Fibroblast of lung (primary cell): ENCODE data around the gene ZNF221. TPM values are rescaled to one million over a fixed set of nuclear protein-coding genes. Genes with fewer than 3 reads are reported as not detected.

Experiments used
- DNase-seq, 2 donors: peaks; one replicate each; pipeline versions ENCODE4 v3.0.0 to v3.0.0-alpha.2; 2010; ENCODE audit warnings: low read depth in 2 of 2
- H2AFZ ChIP-seq: 2 replicates; pipeline ENCODE4 v1.5.1; 2012; ENCODE audit warnings: low read length, control low read depth, inconsistent platforms
- H3K27ac ChIP-seq: 2 replicates; pipeline ENCODE4 v1.5.1; 2011; ENCODE audit warnings: low read length, control low read depth; ENCODE audit not compliant: insufficient read depth
- H3K27me3 ChIP-seq: 2 replicates; pipeline ENCODE4 v1.5.1; 2011; ENCODE audit warnings: mild to moderate bottlenecking, low read length; ENCODE audit not compliant: control insufficient read depth, insufficient read depth
- H3K36me3 ChIP-seq: 2 replicates; pipeline ENCODE4 v1.5.1; 2011; ENCODE audit warnings: low read length; ENCODE audit not compliant: control insufficient read depth, insufficient read depth
- H3K4me1 ChIP-seq: 2 replicates; pipeline ENCODE4 v1.5.1; 2011; ENCODE audit warnings: low read length; ENCODE audit not compliant: control insufficient read depth, insufficient read depth; ENCODE audit errors: extremely low read depth
- H3K4me2 ChIP-seq: 2 replicates; pipeline ENCODE4 v1.5.1; 2011; ENCODE audit warnings: low read length, control low read depth; ENCODE audit not compliant: insufficient read depth; ENCODE audit errors: extremely low read depth
- H3K4me3 ChIP-seq, 4 experiments: fragments of 200-600 bp in 1 of 4; sonication (generic) in 1 of 4; replicated peaks in 1 of 4; 2 replicates each; pipeline ENCODE4 v1.5.1; 2011 to 2016; ENCODE audit warnings: low read length in 4 of 4, low read depth in 3 of 4, mild to moderate bottlenecking in 3 of 4, control low read depth in 2 of 4, inconsistent platforms in 1 of 4, mixed read lengths in 1 of 4; ENCODE audit not compliant: insufficient read depth in 1 of 4; ENCODE audit errors: control extremely low read depth in 1 of 4
- H3K79me2 ChIP-seq: 2 replicates; pipeline ENCODE4 v1.5.1; 2012; ENCODE audit warnings: mild to moderate bottlenecking, low read length, inconsistent platforms; ENCODE audit not compliant: control insufficient read depth, insufficient read depth
- H3K9ac ChIP-seq: 2 replicates; pipeline ENCODE4 v1.5.1; 2011; ENCODE audit warnings: mild to moderate bottlenecking, low read length, control low read depth; ENCODE audit not compliant: insufficient read depth
- H3K9me3 ChIP-seq: 2 replicates; pipeline ENCODE4 v1.5.1; 2012; ENCODE audit warnings: low read depth, low read length; ENCODE audit not compliant: control insufficient read depth, insufficient read depth
- H4K20me1 ChIP-seq: 2 replicates; pipeline ENCODE4 v1.5.1; 2011; ENCODE audit warnings: low read length; ENCODE audit not compliant: control insufficient read depth, insufficient read depth; ENCODE audit errors: extremely low read depth
- CTCF ChIP-seq, 2 donors: IDR thresholded peaks in 1 of 2; conservative IDR thresholded peaks in 1 of 2; 1 replicate in 1 of 2; 2 replicates in 1 of 2; pipeline ENCODE4 v1.5.1; 2011 to 2012; ENCODE audit warnings: low read length in 2 of 2, control low read depth in 1 of 2, inconsistent platforms in 1 of 2, low read depth in 1 of 2, mild to moderate bottlenecking in 1 of 2
- EZH2 ChIP-seq: IDR thresholded peaks from 2 replicates; pipeline ENCODE4 v1.5.1; 2012; ENCODE audit warnings: low read length, control low read depth, mild to moderate bottlenecking; ENCODE audit errors: missing control alignments
- polyA minus RNA-seq: library from RNA; depleted of rRNA, polyadenylated mRNA; stranded (reverse); fragments of >200 nt; gene quantifications from 2 replicates; pipeline ENCODE4 v1.2.3, GENCODE V29; 2011; ENCODE audit warnings: low replicate concordance
- polyA plus RNA-seq, 2 donors: library from polyadenylated mRNA; depleted of rRNA in 1 of 2; stranded (reverse) in 1 of 2; unstranded in 1 of 2; fragments of >200 nt; gene quantifications; 2 replicates each; pipeline ENCODE4 v1.2.1, GENCODE V29; 2011 to 2012; ENCODE audit warnings: missing spikeins in 1 of 2
- total RNA-seq: library from RNA; depleted of rRNA; stranded (reverse); fragments of >200 nt; gene quantifications from 2 replicates; pipeline ENCODE4 v1.2.1, GENCODE V29; 2014

ZNF221 gene
- total RNA-seq (8.5 and 15.2 TPM in 2 replicates), polyA plus RNA-seq (2.3 and 2.4 TPM in 2 replicates), polyA minus RNA-seq (0.79 and 1.0 TPM in 2 replicates)
- 1.9 and 3.8 TPM in 2 replicates for polyA plus RNA-seq (2012)

- H3K9ac ChIP-seq = peak within 1 kb of the TSS; percentile 34
These were observed at the start of gene ZNF221 for GRCh38 chr19:43950834-43951645. TSS of gene ZNF221 (plus strand) at chr19:43951228. CDS start at chr19:43962727, 11,499 bp downstream.

GRCh38 chr19:43901395-43902390 lies 49.3 kb upstream of the ZNF221 start:
- H3K4me3 ChIP-seq = peak overlapping the region; percentile 58 to 80 (median 74)
- no peaks in the 10 kb centered on the region for H3K27me3 ChIP-seq
- peak overlapping the region; percentile 99 for H2AFZ ChIP-seq
- no peak for TF ChIP-seq EZH2
- TF ChIP-seq CTCF (conservative IDR thresholded peaks at IDR 0.05 in 1 of 2, IDR thresholded peaks at IDR 0.05 in 1 of 2; ENCODE audit: low read depth in 1 of 2, low read length in 2 of 2) = no peak
- no peaks in the 10 kb centered on the region for H3K79me2 ChIP-seq
- H3K9me3 ChIP-seq = no peaks in the 10 kb centered on the region
- peak overlapping the region; percentile 11 for H3K27ac ChIP-seq
- H3K4me1 ChIP-seq = no peaks in the 10 kb centered on the region
- H4K20me1 ChIP-seq = no peaks in the 10 kb centered on the region
- DNase-seq = peak; percentile 89 to 91
- H3K4me2 ChIP-seq = peak overlapping the region; percentile 85
- no peaks in the 10 kb centered on the region for H3K36me3 ChIP-seq
- peak overlapping the region; percentile 50 for H3K9ac ChIP-seq

More at GRCh38 chr19:43950834-43951645, at the start of gene ZNF221:
- Histone ChIP-seq H3K79me2 (peaks cover 2% of the 10 kb centered on the region), H3K27ac (peak within 1 kb of the TSS; percentile 58), H3K36me3 (no peaks in the 10 kb centered on the region), H3K4me1 (no peaks in the 10 kb centered on the region), H3K4me2 (peak within 1 kb of the TSS; percentile 61), H4K20me1 (no peaks in the 10 kb centered on the region), H3K9me3 (no peaks in the 10 kb centered on the region), H3K4me3 (peak within 1 kb of the TSS; percentile 65 to 98 (median 80)), H3K27me3 (no peaks in the 10 kb centered on the region), H2AFZ (peak within 1 kb of the TSS; percentile 95)
- no peak for TF ChIP-seq EZH2
- TF ChIP-seq CTCF (conservative IDR thresholded peaks at IDR 0.05 in 1 of 2, IDR thresholded peaks at IDR 0.05 in 1 of 2; ENCODE audit: low read depth in 1 of 2, low read length in 2 of 2) = peak; percentile 36 to 39
- peak; percentile 98 to 99 for DNase-seq

GRCh38 chr19:43902399-43902798 lies 48.6 kb upstream of the ZNF221 start:
- Histone ChIP-seq H3K36me3 (no peaks in the 10 kb centered on the region), H3K4me3 (peak overlapping the region in 2 of 4 experiments; percentile 73 to 80), H4K20me1 (no peaks in the 10 kb centered on the region), H3K27ac (no peak overlapping the region), H2AFZ (peak overlapping the region; percentile 99), H3K27me3 (no peaks in the 10 kb centered on the region), H3K9ac (no peak overlapping the region), H3K79me2 (no peaks in the 10 kb centered on the region), H3K9me3 (no peaks in the 10 kb centered on the region), H3K4me1 (no peaks in the 10 kb centered on the region), H3K4me2 (no peak overlapping the region)
- TF ChIP-seq EZH2 = no peak
- no peak for TF ChIP-seq CTCF (conservative IDR thresholded peaks at IDR 0.05 in 1 of 2, IDR thresholded peaks at IDR 0.05 in 1 of 2; ENCODE audit: low read depth in 1 of 2, low read length in 2 of 2)
- no peak for DNase-seq
